ENCODE data around the gene ITGBL1. TPM values are rescaled to one million over a fixed set of nuclear protein-coding genes. Genes with fewer than 3 reads are reported as not detected.

ITGBL1 gene
- total and polyA plus RNA-seq, 7 donors = 0.16 to 15.0 (median 1.6) TPM; not detected in 1

GRCh38 chr13:101474419-101474957 is 22.0 kb downstream of the ITGBL1 start:
- Histone ChIP-seq H3K9me3 (no peaks in the 10 kb centered on the region), H3K4me3 (no peak overlapping the region), H3K4me1 (no peaks in the 10 kb centered on the region), H3K27me3 (no peaks in the 10 kb centered on the region), H3K27ac (no peak overlapping the region), H3K36me3 (no peaks in the 10 kb centered on the region)
- no peak for DNase-seq
- TF ChIP-seq POLR2AphosphoS5 (IDR thresholded peaks at IDR 0.05) (no peak), EP300 (IDR thresholded peaks at IDR 0.05) (no peak), POLR2A (IDR thresholded peaks at IDR 0.05) (no peak)
- WGBS, 2 donors = 55 to 58% methylated on average over 2 of the region's 2 CpGs
- intact Hi-C loops (cut with DNase I) = no loop called here

DNA sequence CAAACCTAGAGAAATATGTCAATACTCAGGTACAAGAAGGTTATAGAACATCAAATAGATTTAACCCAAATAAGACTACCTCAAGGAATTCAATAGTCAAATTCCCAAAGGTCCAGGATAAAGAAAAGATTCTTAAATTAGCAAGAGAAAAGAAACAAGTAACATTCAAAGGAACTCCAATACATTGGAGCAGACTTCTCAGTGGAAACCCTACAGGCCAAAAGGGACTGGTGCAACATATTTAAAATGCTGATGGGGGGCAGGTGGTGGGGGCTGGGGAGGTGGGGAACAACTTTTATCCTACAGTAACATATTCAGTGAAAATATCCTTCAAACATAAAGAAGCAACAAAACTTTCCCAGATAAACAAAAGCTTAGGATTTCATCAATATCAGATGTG is 23.1 kb downstream of the ITGBL1 start:
- no peaks in the 10 kb centered on the region for H3K9me3 ChIP-seq
- H3K27me3 ChIP-seq = no peaks in the 10 kb centered on the region
- TF ChIP-seq CTCF (IDR thresholded peaks at IDR 0.05) (no peak), POLR2A (IDR thresholded peaks at IDR 0.05) (no peak), POLR2AphosphoS5 (IDR thresholded peaks at IDR 0.05) (no peak), EP300 (IDR thresholded peaks at IDR 0.05) (no peak)
- H3K27ac ChIP-seq = no peak overlapping the region
- no peak for DNase-seq
- no peaks in the 10 kb centered on the region for H3K36me3 ChIP-seq
- no peak overlapping the region for H3K4me3 ChIP-seq
- H3K4me1 ChIP-seq = no peaks in the 10 kb centered on the region
- intact Hi-C loops (cut with DNase I) = no loop called here

DNA sequence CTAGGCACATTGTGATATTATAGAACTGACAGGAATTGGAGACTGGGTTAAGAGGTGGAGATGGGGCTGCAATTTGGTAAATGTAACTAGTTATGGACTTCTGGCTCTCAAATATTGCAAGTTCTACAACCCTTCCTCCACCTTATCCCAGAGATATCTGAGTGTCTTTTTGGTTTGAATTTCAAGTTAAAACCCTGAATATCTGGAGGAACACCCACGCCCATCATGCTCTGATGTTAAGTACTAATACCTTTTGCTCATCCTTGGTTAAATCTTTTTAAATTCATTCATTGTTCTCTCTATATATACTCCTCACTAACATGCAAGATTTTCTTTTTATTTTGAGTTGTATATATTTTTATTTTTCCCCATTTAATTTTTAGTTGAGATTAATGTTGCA is 28.9 kb downstream of the ITGBL1 start:
- DNase-seq = no peak
- intact Hi-C loops (cut with DNase I) = no loop called here
- Histone ChIP-seq H3K9me3 (no peaks in the 10 kb centered on the region), H3K36me3 (no peaks in the 10 kb centered on the region), H3K27me3 (no peaks in the 10 kb centered on the region), H3K27ac (no peak overlapping the region), H3K4me3 (no peak overlapping the region), H3K4me1 (no peaks in the 10 kb centered on the region)
- WGBS, 2 donors = 59 to 65% methylated on average over 1 of the region's 1 CpG
- TF ChIP-seq EP300 (IDR thresholded peaks at IDR 0.05) = no peak
- TF ChIP-seq CTCF (IDR thresholded peaks at IDR 0.05) = no peak

DNA sequence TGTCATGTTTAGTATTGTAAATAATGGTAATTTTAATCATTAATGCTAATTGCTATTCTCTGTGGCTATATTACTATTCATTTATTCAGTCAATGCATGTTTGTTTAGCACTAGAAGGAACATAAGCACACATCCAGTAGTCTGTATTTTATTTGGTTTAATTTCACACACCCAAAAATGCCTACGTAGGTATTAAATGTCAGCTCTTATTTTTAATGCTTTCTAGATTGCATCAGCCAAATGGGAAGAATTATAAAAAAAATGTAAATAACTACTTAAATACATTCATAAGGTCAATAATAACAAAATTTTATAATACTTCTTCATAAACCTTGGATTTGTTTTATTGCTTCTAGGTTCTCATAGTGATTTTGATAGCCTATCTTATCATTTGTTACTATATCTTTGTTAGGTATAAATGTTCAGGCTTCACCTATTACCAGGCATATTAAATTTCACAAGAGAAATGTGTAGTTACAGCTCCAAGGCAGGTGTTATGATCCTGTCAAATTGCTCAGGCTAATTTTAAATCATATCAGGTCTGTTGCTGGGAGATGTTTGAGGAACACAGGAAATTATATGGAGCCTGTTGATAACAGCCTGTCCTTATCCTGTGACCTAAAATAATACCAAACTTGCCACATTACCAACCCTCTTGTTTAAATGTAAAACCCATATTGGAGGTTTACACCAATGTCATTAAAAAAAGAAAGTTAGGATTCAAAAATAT is 34.4 kb downstream of the ITGBL1 start:
- H3K4me1 ChIP-seq = no peaks in the 10 kb centered on the region
- H3K36me3 ChIP-seq = no peaks in the 10 kb centered on the region
- no peak overlapping the region for H3K27ac ChIP-seq
- TF ChIP-seq EP300 (IDR thresholded peaks at IDR 0.05) (no peak), POLR2AphosphoS5 (IDR thresholded peaks at IDR 0.05) (no peak), CTCF (IDR thresholded peaks at IDR 0.05) (no peak), POLR2A (IDR thresholded peaks at IDR 0.05) (no peak)
- no peak for DNase-seq
- intact Hi-C loops (cut with DNase I) = no loop called here
- no peaks in the 10 kb centered on the region for H3K27me3 ChIP-seq
- no peak overlapping the region for H3K4me3 ChIP-seq
- WGBS, 2 donors = 41 to 86% methylated on average over 1 of the region's 1 CpG
- H3K9me3 ChIP-seq = no peaks in the 10 kb centered on the region

- no peak overlapping the region for H3K27ac ChIP-seq
- WGBS, 2 donors = 82 to 91% methylated on average over 4 of the region's 4 CpGs
Measured at GRCh38 chr13:101487438-101487830, 35.0 kb downstream of the ITGBL1 start.

More at GRCh38 chr13:101487438-101487830, 35.0 kb downstream of the ITGBL1 start:
- TF ChIP-seq CTCF (IDR thresholded peaks at IDR 0.05) (no peak), POLR2AphosphoS5 (IDR thresholded peaks at IDR 0.05) (no peak), POLR2A (IDR thresholded peaks at IDR 0.05) (no peak), EP300 (IDR thresholded peaks at IDR 0.05) (no peak)
- no peaks in the 10 kb centered on the region for H3K4me1 ChIP-seq
- intact Hi-C loops (cut with DNase I) = no loop called here
- no peak overlapping the region for H3K4me3 ChIP-seq
- no peaks in the 10 kb centered on the region for H3K36me3 ChIP-seq
- H3K27me3 ChIP-seq = no peaks in the 10 kb centered on the region
- H3K9me3 ChIP-seq = no peaks in the 10 kb centered on the region
- DNase-seq = no peak

Data from sigmoid colon (tissue), 7 donors.